D721Med (cell line): ENCODE data around the gene OTOF.

Source experiments
- DNase-seq: peaks from one replicate; pipeline ENCODE4 v3.0.0; 2011; ENCODE audit warnings: low spot score; ENCODE audit not compliant: insufficient read length
- FAIRE-seq: peaks from 2 replicates; lab custom pipeline; 2011; peaks lifted over from hg19 to GRCh38; lab: Jason Lieb, UNC
- TF ChIP-seq, protein P1 (sequence below): IDR thresholded peaks from 2 replicates; pipeline ENCODE4 v1.5.1; 2012; ENCODE audit warnings: mild to moderate bottlenecking, control low read depth; ENCODE audit not compliant: insufficient read depth; ENCODE audit errors: missing control alignments

The OTOF gene

DNA sequence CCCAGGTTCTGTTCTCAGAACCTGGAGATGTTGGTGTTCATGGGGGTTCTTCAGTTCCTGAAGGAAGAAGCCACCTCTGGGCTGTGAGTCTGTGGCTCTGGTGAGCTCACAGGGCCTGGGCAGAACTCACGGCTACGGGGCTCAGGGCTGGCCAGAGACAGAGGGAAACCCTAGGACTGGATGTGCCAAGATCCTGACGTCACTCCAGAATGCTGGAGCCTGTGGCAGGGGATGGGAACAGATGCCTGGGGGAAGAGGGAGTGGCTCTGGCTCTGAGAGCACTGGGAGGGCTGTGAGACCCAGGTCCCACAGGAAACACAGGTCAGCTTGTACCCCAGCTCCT is at the start of gene OTOF:
Gene OTOF (minus strand): TSS at position 214 of the 343 bp plus-strand sequence.
- FAIRE-seq (no peak), DNase-seq (no peak)
- TF ChIP-seq, protein P1, sequence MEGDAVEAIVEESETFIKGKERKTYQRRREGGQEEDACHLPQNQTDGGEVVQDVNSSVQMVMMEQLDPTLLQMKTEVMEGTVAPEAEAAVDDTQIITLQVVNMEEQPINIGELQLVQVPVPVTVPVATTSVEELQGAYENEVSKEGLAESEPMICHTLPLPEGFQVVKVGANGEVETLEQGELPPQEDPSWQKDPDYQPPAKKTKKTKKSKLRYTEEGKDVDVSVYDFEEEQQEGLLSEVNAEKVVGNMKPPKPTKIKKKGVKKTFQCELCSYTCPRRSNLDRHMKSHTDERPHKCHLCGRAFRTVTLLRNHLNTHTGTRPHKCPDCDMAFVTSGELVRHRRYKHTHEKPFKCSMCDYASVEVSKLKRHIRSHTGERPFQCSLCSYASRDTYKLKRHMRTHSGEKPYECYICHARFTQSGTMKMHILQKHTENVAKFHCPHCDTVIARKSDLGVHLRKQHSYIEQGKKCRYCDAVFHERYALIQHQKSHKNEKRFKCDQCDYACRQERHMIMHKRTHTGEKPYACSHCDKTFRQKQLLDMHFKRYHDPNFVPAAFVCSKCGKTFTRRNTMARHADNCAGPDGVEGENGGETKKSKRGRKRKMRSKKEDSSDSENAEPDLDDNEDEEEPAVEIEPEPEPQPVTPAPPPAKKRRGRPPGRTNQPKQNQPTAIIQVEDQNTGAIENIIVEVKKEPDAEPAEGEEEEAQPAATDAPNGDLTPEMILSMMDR: no peak

DNA sequence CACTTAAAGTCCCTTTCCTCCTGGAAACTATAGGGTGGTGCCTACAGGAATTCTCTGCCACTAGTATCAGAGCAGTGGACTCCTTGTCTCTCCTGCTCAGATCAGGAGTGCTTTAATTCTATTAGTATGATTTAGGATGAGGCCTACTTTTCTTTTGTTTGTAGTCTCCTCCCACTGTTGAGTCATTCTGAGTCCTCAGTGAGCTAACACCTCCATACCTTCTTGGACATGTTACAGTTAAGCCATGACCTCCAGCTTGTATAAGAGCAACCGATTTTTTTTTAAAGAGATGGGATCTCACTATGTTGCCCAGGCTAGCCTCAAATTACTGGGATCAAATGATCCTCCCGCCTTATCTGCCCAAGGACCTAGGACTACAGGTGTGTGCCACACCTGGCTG is 48.7 kb upstream of the OTOF start:
- DNase-seq: no peak
- TF ChIP-seq, protein P1: no peak
- no peak for FAIRE-seq

DNA sequence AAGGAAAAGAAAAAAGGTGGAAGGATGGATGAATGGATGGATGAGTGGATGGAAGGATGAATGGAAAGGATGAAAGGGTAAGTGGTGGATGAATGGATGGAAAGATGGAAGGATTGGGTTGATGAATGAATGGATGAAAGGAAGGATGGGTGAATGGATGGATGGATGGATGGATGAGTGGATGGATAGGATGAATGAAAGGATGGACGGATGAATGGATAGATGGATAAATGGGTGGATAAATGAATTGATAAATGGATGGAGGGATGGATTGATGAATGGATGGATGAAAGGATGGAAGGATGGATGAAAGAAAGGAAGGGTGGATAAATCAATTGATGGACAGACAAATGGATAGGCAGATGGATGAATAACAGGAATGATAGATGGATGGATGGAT is 48.2 kb upstream of the OTOF start:
- FAIRE-seq: no peak
- TF ChIP-seq, protein P1: no peak
- DNase-seq: no peak

DNA sequence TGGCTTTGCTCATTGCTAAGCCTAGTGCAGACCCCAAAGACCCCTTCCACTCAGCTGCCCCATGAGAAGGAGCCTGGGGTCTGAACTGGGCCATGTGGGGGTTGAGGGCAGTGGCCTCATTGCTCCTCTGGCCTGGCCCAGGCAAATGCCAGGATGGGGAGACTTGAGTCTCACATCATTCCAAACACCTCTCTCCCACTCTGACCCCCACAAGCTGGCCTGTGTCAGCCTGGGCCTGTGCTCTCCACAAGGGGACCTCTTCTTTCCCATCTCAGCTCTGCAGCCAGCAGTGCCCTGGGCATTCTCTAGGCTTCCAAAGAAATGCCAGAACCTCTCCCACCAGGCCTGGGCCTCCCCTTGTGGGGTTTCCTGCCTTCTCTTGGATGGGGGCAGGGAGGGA is 45.8 kb upstream of the OTOF start:
- FAIRE-seq: no peak
- no peak for DNase-seq
- TF ChIP-seq, protein P1: no peak

GRCh38 chr2:26522751-26523171 is 44.8 kb upstream of the OTOF start:
- TF ChIP-seq, protein P1: no peak
- DNase-seq: no peak
- FAIRE-seq: no peak

- TF ChIP-seq, protein P1: no peak
- FAIRE-seq: no peak
- no peak for DNase-seq
Observed at GRCh38 chr2:26522325-26522724, 44.4 kb upstream of the OTOF start.

- FAIRE-seq: no peak
- TF ChIP-seq, protein P1: no peak
- DNase-seq: no peak
Observed at GRCh38 chr2:26521913-26522180, 43.9 kb upstream of the OTOF start.
